B cell (primary cell): Measurements from ENCODE around the gene PARD3B. TPM values are rescaled to one million over a fixed set of nuclear protein-coding genes. Genes with fewer than 3 reads are reported as not detected.

Experiments
- ATAC-seq: fragments of 200-7000 bp; cut with Tn5 transposase; one replicate; pipeline ENCODE4 v1.10.0; 2021; ENCODE audit warnings: low read depth, mild to moderate bottlenecking, moderate number of reproducible peaks, moderate library complexity
- CTCF ChIA-PET: fragments of 350-600 bp; sonication (Branson Sonifier 250); formaldehyde crosslinking; loops from one replicate; lab custom pipeline; 2021; ENCODE audit warnings: antibody characterized with exemption, inconsistent platforms; lab: Charles Lee
- POLR2A ChIA-PET: fragments of 350-600 bp; sonication (Branson Sonifier 250); formaldehyde crosslinking; loops from one replicate; lab custom pipeline; 2021; ENCODE audit warnings: antibody characterized with exemption; lab: Charles Lee
- DNase-seq: peaks from one replicate; pipeline ENCODE4 v3.0.0; 2013
- H2AFZ ChIP-seq: 2 replicates; pipeline ENCODE4 v1.6.1; 2012; ENCODE audit warnings: mild to moderate bottlenecking, low read depth, low read length; ENCODE audit not compliant: insufficient read depth, poor library complexity, severe bottlenecking
- H3K27ac ChIP-seq, 2 donors: 1 replicate in 1 of 2; 2 replicates in 1 of 2; pipeline ENCODE4 v1.5.1; 2012 to 2013; ENCODE audit warnings: low read length in 2 of 2, mild to moderate bottlenecking in 2 of 2, moderate library complexity in 1 of 2
- H3K27me3 ChIP-seq, 4 experiments: fragments of 200-600 bp in 1 of 4; sonication (generic) in 1 of 4; replicated peaks in 1 of 4; 1 replicate in 2 of 4; 2 replicates in 2 of 4; pipeline versions ENCODE4 v1.6.1 to v1.7.0; 2013 to 2016; ENCODE audit warnings: low read length in 3 of 4, mild to moderate bottlenecking in 2 of 4, mixed read lengths in 1 of 4, moderate library complexity in 1 of 4; ENCODE audit not compliant: insufficient read depth in 4 of 4, control insufficient read depth in 3 of 4; ENCODE audit errors: control extremely low read depth in 1 of 4
- H3K36me3 ChIP-seq, 2 experiments: replicated peaks in 1 of 2; 1 replicate in 1 of 2; 2 replicates in 1 of 2; pipeline versions ENCODE4 v1.6.1 to v1.7.1; 2013; ENCODE audit warnings: low read length in 1 of 2; ENCODE audit not compliant: insufficient read depth in 2 of 2, control insufficient read depth in 1 of 2; ENCODE audit errors: control extremely low read depth in 1 of 2, extremely low read depth in 1 of 2
- H3K4me1 ChIP-seq, 2 donors: fragments of 200-600 bp in 1 of 2; sonication (generic) in 1 of 2; 1 replicate in 1 of 2; 2 replicates in 1 of 2; pipeline versions ENCODE4 v1.5.1 to v1.6.1; 2013 to 2017; ENCODE audit warnings: low read length in 2 of 2; ENCODE audit not compliant: control insufficient read depth in 2 of 2, insufficient read depth in 2 of 2
- H3K4me2 ChIP-seq: replicated peaks from 2 replicates; pipeline ENCODE3; 2012; ENCODE audit warnings: mild to moderate bottlenecking, low read depth, low read length; ENCODE audit not compliant: poor library complexity, severe bottlenecking
- H3K4me3 ChIP-seq, 5 experiments: fragments of 200-600 bp in 1 of 5; sonication (generic) in 1 of 5; 1 replicate in 3 of 5; 2 replicates in 2 of 5; pipeline versions ENCODE4 v1.5.1 to v1.7.0; 2011 to 2016; ENCODE audit warnings: low read length in 4 of 5, mild to moderate bottlenecking in 4 of 5, low read depth in 2 of 5, control low read depth in 1 of 5, moderate library complexity in 1 of 5; ENCODE audit not compliant: insufficient read depth in 1 of 5; ENCODE audit errors: control extremely low read depth in 1 of 5, extremely low read depth in 1 of 5
- H3K79me2 ChIP-seq: fragments of 200-600 bp; sonication (generic); one replicate; pipeline ENCODE4 v1.6.0; 2016; ENCODE audit warnings: low read length; ENCODE audit not compliant: control insufficient read depth, insufficient read depth
- H3K9ac ChIP-seq: fragments of 200-600 bp; sonication (generic); 2 replicates; pipeline ENCODE4 v1.6.1; 2017; ENCODE audit warnings: mild to moderate bottlenecking, low read length, moderate library complexity
- H3K9me3 ChIP-seq, 3 donors: one replicate each; pipeline versions ENCODE4 v1.6.1 to v1.7.1; 2013; ENCODE audit warnings: low read length in 2 of 3; ENCODE audit not compliant: control insufficient read depth in 2 of 3, insufficient read depth in 1 of 3; ENCODE audit errors: control extremely low read depth in 1 of 3
- H4K20me1 ChIP-seq: 2 replicates; pipeline ENCODE4 v1.6.0; 2012; ENCODE audit warnings: mild to moderate bottlenecking, low read length; ENCODE audit not compliant: insufficient read depth, control insufficient read depth, poor library complexity, severe bottlenecking
- H3K27ac Mint-ChIP-seq: one replicate; pipeline ENCODE4 v1.8.0; 2021; ENCODE audit warnings: mixed read lengths
- H3K27me3 Mint-ChIP-seq: one replicate; pipeline ENCODE4 v1.8.0; 2021; ENCODE audit warnings: mixed read lengths
- H3K4me1 Mint-ChIP-seq: one replicate; pipeline ENCODE4 v1.8.0; 2021; ENCODE audit warnings: mixed read lengths
- H3K4me3 Mint-ChIP-seq: one replicate; pipeline ENCODE4 v1.8.0; 2021; ENCODE audit warnings: mixed read lengths
- H3K9me3 Mint-ChIP-seq: one replicate; pipeline ENCODE4 v1.8.0; 2022; ENCODE audit warnings: mixed read lengths; ENCODE audit not compliant: insufficient read depth
- EZH2 ChIP-seq: IDR thresholded peaks from 2 replicates; pipeline ENCODE4 v1.6.1; 2012; ENCODE audit warnings: borderline replicate concordance, low read depth, mild to moderate bottlenecking, moderate library complexity, low read length; ENCODE audit not compliant: insufficient read depth, poor library complexity, severe bottlenecking
- WGBS: methylation state at CpG from one replicate; pipeline ENCODE4 v1.1.5; 2013; ENCODE audit warnings: missing lambda C conversion rate; ENCODE audit not compliant: insufficient coverage; 5-methylcytosine and 5-hydroxymethylcytosine counted together
- intact Hi-C: fragments of 100-400 bp; cut with micrococcal nuclease; formaldehyde crosslinking; loops from one replicate; pipeline ENCODE4 v1.10.0; 2022
- polyA plus RNA-seq: library from polyadenylated mRNA; depleted of rRNA; stranded (reverse); fragments of >200 nt; gene quantifications from 2 replicates; pipeline ENCODE4 v1.2.3, GENCODE V29; 2012
- total RNA-seq, 2 donors: library from RNA; stranded (reverse); fragments of 120-200 nt in 1 of 2; gene quantifications; 1 replicate in 1 of 2; 2 replicates in 1 of 2; pipeline versions ENCODE4 v1.2.3 to v1.2.4, GENCODE V29; 2013 to 2022
- TF ChIP-seq, protein P1 (sequence below): fragments of 200-600 bp; IDR thresholded peaks from one replicate; pipeline ENCODE4 v1.8.0; 2022; ENCODE audit warnings: antibody characterized with exemption, mild to moderate bottlenecking

Gene PARD3B
- total and polyA plus RNA-seq, 2 donors (not counting 1 experiment from before 2014, with no cell fraction given) = not detected

GRCh38 chr2:204877691-204878090 is 332.4 kb downstream of the PARD3B start:
- DNase-seq (no peak), ATAC-seq (no peak)
- no peaks in the 10 kb centered on the region for H3K36me3 ChIP-seq
- no peaks in the 10 kb centered on the region for H3K79me2 ChIP-seq
- H3K4me3 ChIP-seq = no peak overlapping the region
- no peaks in the 10 kb centered on the region for H3K9me3 ChIP-seq
- no peaks in the 10 kb centered on the region for H3K9me3 Mint-ChIP-seq
- no peak overlapping the region for H2AFZ ChIP-seq
- no peak overlapping the region for H3K27ac ChIP-seq
- H3K4me1 Mint-ChIP-seq = no peaks in the 10 kb centered on the region
- H3K4me1 ChIP-seq = no peaks in the 10 kb centered on the region
- peaks cover 3% of the 10 kb centered on the region for H3K27me3 Mint-ChIP-seq
- CTCF ChIA-PET = no interaction called here
- POLR2A ChIA-PET = no interaction called here
- no peak overlapping the region for H3K9ac ChIP-seq
- H3K27me3 ChIP-seq = no peaks in the 10 kb centered on the region
- no peak for TF ChIP-seq EZH2
- TF ChIP-seq, protein P1, sequence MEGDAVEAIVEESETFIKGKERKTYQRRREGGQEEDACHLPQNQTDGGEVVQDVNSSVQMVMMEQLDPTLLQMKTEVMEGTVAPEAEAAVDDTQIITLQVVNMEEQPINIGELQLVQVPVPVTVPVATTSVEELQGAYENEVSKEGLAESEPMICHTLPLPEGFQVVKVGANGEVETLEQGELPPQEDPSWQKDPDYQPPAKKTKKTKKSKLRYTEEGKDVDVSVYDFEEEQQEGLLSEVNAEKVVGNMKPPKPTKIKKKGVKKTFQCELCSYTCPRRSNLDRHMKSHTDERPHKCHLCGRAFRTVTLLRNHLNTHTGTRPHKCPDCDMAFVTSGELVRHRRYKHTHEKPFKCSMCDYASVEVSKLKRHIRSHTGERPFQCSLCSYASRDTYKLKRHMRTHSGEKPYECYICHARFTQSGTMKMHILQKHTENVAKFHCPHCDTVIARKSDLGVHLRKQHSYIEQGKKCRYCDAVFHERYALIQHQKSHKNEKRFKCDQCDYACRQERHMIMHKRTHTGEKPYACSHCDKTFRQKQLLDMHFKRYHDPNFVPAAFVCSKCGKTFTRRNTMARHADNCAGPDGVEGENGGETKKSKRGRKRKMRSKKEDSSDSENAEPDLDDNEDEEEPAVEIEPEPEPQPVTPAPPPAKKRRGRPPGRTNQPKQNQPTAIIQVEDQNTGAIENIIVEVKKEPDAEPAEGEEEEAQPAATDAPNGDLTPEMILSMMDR = no peak
- H3K27ac Mint-ChIP-seq = no peak overlapping the region
- intact Hi-C loops = no loop called here
- no peak overlapping the region for H3K4me2 ChIP-seq
- no peaks in the 10 kb centered on the region for H4K20me1 ChIP-seq
- H3K4me3 Mint-ChIP-seq = no peak overlapping the region

GRCh38 chr2:204880928-204881327 is 335.7 kb downstream of the PARD3B start:
- no peak for ATAC-seq
- no peak overlapping the region for H3K9ac ChIP-seq
- no peak for TF ChIP-seq EZH2
- TF ChIP-seq, protein P1 = no peak
- no peak overlapping the region for H2AFZ ChIP-seq
- intact Hi-C loops = no loop called here
- H3K4me3 ChIP-seq = no peak overlapping the region
- Mint-ChIP-seq H3K4me3 (no peak overlapping the region), H3K4me1 (no peaks in the 10 kb centered on the region), H3K27me3 (no peaks in the 10 kb centered on the region), H3K9me3 (no peaks in the 10 kb centered on the region), H3K27ac (no peak overlapping the region)
- no peak for DNase-seq
- H3K9me3 ChIP-seq = no peaks in the 10 kb centered on the region
- H3K4me1 ChIP-seq = no peaks in the 10 kb centered on the region
- no peaks in the 10 kb centered on the region for H3K36me3 ChIP-seq
- H3K79me2 ChIP-seq = no peaks in the 10 kb centered on the region
- CTCF ChIA-PET = no interaction called here
- POLR2A ChIA-PET = no interaction called here
- no peak overlapping the region for H3K4me2 ChIP-seq
- no CpG with 5 or more reads among the region's 3 CpGs for WGBS
- H4K20me1 ChIP-seq = no peaks in the 10 kb centered on the region
- H3K27ac ChIP-seq = no peak overlapping the region
- H3K27me3 ChIP-seq = no peaks in the 10 kb centered on the region
